GM19328 (cell line): ENCODE measurements around the gene RBM19.

Source experiments
- ATAC-seq: cut with Tn5 transposase; IDR thresholded peaks from one replicate; pipeline ENCODE4 v1.9.1; 2021; ENCODE audit warnings: mild to moderate bottlenecking, moderate library complexity; ENCODE audit not compliant: unreplicated experiment

Gene RBM19

DNA sequence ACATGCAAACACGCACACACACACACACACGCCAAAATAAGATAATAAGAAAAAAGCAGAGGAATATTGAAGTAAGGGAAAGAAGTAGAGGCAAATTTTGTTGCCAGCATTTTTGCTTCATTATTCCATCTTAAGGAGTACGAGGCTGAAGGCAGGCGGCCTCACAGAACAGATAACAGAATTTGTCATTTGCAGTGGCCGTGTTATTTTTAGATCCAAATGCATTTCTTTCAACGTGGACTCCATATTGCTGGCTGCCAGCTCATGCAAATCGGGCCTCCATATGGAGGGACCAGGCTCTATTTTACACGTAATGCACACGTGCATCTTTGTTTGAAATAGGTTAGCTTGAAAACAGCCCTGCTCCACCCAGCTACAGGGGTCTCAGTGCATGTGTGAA, 172.9 kb downstream of the RBM19 start:
- ATAC-seq = no peak

DNA sequence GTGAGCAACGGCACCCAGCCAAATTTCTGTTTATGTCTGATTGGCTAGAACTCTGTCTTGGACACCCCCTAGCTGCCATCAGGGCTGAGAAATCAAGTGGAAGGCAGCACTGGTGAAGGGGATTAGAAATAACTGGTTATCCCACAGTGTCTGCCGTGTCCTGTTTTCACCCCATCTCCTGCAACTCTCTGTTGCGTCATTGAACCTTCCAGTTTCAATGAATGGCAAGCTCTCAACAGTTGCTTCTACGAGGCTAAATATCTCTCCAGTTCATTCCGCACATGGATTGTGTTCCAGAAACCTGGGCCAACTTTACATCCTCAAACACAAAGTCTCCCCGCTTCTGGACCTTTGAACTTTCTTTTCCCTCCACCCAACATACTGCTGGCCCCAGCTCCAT, 173.7 kb downstream of the RBM19 start:
- ATAC-seq = no peak

DNA sequence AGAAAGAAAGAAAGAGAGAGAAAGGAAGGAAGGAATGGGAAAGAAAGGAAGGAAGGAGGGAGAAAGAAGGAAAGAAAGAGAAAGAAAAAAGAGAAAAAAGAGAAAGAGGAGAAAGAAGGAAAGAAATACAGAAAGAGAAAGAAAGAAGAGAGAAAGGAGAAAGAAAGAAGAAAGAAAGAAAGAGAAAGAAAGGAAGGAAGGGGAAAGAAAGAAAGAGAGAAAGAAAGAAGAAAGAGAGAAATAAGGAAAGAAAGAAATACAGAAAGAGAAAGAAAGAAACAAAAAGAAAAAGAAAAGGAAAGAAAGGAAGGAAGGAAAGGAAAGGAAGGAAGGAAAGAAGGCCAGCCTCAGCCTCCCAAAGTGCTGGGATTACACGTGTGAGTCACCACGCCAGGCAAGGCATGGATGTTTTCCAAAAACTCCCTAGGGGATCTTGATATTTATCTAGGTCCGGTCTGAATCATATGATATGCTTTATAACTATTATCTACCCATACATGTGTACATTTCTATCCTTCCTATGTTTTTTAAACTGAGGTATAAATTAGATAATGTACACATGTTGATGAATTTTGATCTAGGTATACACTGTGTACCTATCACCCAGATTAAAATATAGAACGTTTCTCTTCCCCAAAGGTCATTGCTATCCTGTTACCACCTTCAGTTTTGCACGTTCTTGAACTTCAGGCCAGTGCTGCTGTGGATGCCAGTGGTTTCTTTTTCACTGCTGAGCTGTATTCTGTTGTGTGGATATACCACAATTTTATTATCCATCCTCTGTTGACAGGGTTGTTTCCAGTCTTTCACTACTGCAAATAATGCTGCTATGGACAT, 177.9 kb downstream of the RBM19 start:
- ATAC-seq = no peak

DNA sequence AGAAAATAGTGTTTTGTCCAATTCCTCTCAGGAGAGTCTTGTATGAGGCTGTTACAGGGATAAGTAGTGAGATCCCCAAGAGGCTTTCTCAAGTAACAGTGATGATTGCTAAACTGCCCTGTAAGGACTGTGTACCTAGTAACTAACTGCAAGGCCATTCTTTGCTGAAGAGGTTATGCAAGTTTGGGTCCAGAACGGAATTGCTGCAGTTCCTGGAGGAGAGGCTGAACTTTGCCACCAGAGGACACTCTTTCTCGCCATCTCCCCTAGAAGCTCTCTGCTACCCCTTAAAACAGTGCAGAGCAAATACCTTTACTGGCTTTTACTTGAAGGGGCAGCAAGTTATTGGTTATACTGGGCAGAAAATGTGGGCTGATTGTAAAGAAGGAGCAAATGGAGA, 180.0 kb downstream of the RBM19 start:
- no peak for ATAC-seq

DNA sequence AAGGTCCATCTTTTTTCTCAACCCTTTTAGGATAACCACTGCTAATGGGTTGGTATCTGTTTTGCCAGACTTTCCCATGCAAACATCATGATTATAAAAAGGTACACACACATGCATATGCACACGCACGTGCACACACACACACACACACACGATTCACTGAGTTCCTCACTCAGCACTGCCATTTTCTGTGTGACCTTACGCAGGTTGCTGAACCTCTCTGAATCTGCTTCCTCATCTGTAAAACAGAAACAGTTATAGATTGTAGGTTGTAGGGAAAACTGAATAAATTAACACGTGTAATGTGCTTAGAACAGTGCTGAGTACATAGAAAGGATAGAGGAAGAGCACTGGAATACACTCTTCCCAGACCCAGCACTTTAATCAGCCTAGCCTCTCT, 182.3 kb downstream of the RBM19 start:
- ATAC-seq = no peak

DNA sequence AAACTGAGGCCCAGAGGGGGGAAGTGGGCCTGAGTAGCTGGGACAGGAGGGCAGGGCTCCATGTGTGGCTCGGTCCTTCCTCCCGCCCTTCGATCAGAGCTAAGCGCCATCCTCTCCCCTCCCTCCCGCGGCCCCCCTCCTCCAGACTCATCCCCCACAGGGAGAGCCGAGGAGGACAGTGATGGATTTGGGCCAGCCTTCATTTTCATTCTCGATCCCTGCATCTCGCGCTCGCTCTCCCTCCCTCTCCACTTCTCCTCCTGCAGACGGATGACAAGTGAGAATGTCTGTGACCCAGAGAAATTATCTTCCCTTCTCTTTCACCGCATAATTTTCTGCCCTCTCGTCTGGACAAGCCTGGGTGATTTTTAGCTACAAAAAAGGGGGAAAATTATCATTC, 183.3 kb downstream of the RBM19 start:
- ATAC-seq = no peak

DNA sequence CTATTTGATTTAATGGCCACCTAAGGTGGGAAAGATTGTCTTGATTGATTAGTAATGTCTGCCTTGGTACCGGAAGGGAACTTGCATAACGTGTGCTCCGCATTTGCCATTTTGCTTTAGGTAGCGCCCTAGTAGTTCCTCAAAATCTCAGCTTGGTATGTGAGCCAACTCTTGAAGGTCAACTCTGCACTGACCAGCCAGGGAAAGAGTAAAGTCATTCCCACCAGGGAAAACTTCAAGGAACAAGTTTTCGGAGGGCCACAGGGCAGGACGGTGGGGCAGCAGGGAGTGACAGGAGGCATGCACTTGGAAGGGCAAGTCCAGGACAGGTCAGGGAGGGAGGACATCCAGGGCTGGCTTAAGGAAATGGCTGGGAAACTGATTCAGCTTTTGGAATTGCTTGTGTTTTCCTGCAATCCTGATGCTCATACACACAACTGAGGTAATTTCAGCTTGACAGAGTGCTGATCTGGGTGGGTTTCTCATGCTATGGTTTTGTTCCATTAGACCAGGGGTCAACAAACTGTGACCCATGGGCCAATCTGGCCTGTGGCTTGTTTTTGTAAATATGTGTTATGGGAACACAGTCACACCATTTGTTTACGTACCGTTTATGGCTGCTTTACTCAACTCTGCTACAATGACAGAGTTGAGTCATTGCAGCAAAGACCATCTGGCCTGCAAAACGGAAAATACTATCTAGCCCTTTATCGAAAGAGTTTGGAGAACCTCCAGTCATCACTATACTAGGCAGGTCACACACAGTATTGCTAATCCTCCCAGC, 184.5 kb downstream of the RBM19 start:
- ATAC-seq = no peak

DNA sequence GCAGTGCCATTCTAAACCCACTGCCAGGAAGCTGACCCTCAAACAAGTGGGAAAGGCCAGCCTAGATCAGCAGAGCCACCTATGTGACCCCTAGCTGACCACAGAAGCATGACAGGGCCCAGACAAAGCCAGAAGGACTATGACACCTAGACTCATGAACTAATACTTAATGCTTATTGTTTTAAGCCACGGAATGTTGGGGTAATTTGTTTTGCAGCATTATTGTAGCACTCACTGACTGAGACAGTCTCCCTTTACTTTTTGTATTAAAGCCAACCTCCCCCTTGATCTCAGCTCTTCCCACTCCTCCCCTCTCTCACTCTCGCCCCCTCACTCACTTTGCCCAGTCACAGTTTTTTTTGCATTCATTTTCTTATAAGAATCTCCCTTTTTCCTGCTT, 186.4 kb downstream of the RBM19 start:
- ATAC-seq = no peak

DNA sequence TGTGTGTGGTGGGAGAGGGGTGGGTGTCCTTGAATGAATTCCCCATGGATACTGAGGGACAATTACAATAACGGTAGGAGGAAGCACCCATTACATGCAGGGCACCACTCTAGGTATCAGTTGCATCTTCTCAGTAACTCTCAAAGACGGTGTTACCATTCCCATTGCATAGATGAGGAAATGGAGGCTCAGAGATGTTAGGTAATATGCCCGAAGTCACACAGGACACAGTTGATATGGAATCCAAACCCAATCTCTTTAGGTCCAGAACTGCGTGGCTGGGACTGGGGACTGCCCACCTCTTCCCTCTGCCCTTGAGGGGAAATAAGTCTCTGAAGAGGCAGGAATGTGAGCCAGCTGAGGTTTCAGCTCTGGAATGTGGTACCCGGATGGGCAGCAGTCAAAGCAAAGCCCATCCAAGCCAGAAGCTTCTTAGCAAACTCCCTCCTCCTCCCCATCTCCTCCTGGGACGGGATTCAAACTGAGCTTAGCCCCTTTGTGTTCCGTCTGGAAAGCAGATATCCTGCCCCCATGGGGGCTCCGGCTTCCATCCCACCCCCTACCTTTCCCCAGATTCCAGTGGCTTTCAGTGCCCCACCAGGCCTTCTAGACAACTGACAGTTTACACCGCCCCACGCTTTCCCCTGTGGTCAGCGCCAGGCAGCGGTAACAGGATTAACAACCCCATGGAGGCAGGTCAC, 187.5 kb downstream of the RBM19 start:
- no peak for ATAC-seq

DNA sequence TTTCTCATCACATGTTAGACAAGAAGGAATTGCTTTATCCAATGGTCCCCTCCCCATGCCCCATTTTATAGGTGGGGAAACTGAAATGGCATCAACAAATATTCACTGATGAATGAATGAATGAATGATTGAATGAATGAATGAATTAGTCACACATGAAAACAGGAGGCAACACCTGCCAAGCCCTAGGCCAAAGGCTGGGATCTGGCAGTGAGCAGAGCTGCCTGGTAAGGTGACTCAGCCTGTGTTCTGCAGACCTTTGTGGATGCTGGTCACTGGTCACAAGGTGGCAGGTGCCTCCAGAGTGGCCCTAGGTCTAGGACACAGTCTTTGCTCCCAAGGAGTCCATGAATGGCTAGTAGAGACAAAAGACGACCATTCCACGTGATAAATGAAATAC, 188.4 kb downstream of the RBM19 start:
- no peak for ATAC-seq

DNA sequence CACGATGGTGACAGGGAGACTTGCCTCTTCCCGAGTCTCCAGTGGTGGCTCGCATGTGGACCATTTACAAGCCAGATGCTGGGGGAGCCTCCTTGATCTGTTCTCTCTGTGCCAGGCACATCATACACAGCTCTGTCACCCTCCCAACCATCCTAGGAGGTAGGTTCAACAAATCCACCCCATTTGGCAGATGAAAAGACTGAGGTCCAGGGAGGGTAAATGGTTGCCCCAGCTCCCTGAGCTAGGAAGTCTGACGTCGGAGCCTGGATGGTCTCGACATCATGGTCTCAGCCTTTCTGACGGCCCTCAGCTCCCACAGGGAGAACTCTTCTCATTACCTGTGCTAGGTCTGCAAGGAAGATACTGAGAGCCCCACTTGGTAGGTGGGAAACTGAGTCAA, 189.6 kb downstream of the RBM19 start:
- ATAC-seq = no peak

DNA sequence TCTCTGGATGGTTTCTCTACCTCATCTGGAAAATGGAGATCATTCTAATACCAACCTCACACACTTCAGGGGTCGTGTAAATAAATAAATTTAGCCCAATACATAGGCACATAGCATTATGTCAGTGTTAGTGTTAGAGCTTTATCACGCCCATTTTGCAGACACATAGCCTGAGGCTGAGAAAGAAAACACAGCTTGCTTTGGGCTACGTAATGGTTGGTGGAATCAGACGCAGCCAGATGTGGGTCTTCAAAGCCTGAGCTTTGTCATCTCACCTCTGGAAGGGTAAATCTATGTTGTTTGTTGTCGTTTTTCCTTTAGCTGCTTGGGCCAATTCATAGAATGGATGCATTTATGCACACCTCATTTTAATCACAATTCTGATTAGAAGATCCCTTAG, 191.6 kb downstream of the RBM19 start:
- no peak for ATAC-seq

DNA sequence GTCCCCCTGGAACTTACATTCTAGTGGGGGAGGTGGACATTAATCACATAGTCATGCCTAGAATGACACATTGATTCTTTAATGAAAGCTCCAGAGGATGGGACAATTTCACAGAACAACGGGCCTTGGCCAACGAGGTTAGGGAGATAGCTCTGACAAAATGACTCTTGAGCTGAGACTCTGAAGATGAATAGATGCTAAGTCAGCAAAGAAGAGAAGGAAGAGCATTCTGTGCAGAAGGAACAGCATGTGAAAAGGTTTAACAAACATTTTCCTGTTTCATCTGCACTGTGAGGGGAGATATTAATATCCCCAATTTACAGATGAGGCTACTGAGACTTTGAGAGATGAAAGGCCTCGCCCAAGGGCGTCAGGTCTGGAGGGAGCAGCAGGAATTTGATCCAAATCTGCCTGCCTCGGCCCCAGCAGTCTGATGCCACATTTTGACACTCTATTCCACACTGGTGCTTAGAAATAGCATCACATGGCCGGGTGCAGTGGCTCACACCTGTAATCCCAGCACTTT, 193.6 kb downstream of the RBM19 start:
- no peak for ATAC-seq

DNA sequence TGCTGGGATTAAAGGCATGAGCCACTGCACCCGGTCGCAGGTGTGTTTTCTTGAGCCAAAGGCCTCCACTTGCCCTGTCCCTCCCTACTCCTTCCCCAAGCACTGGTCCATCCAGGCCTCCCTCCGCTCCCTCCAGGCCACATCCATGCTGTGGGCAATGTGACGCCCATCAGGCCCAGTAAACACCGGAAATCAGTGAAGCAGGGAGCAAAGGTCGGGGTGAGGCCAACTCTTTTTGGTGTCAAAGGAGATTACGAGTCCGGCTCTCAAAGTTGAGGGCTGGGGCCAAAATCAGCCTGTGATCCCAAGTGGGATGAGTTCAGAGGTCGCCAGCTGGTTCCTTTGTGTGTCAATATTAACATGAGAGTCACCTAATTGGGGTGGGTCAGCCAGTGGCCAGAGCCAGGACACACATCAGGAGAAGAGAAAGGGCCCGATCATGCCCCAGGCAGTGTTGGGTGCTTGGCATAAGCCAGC, 195.7 kb downstream of the RBM19 start:
- no peak for ATAC-seq

DNA sequence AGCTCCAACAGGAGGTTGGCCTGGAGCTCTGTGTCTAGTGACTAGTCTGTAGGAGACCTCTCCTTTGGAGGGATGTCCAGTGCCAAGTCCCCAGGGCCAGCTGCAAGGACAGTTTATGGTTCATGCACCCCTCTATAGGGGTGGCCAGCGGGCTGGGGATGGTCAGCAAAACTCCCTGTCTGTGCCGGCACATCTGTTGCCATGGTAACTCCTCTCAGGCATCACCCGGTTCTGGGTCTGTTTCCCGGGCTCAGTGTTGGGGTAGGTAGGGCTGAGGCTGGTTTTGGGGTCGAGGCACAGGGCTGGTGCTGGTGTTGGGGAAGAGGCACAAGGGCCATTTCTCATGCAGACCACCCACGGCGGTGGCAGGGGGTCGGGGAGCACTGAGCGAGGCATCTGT, 196.8 kb downstream of the RBM19 start:
- no peak for ATAC-seq

DNA sequence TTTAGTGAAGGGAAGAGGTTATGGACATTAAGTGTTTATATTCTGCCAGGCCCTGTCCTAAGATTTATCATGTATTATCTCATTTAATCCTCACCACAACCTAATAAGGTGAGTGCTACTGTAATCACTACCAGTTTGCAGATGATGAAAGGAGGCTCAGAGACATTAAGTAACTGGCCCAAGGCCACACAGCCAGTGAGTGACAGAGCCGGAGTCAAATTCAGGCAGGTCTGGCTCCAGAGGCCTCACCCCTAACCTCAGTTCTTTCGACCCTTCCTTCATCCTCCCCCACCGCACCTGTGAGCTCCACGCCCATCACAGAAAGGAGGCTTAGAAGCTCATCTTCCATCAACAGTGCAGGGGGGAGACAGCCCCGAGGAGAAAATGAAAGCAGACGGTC, 197.3 kb downstream of the RBM19 start:
- ATAC-seq = no peak

DNA sequence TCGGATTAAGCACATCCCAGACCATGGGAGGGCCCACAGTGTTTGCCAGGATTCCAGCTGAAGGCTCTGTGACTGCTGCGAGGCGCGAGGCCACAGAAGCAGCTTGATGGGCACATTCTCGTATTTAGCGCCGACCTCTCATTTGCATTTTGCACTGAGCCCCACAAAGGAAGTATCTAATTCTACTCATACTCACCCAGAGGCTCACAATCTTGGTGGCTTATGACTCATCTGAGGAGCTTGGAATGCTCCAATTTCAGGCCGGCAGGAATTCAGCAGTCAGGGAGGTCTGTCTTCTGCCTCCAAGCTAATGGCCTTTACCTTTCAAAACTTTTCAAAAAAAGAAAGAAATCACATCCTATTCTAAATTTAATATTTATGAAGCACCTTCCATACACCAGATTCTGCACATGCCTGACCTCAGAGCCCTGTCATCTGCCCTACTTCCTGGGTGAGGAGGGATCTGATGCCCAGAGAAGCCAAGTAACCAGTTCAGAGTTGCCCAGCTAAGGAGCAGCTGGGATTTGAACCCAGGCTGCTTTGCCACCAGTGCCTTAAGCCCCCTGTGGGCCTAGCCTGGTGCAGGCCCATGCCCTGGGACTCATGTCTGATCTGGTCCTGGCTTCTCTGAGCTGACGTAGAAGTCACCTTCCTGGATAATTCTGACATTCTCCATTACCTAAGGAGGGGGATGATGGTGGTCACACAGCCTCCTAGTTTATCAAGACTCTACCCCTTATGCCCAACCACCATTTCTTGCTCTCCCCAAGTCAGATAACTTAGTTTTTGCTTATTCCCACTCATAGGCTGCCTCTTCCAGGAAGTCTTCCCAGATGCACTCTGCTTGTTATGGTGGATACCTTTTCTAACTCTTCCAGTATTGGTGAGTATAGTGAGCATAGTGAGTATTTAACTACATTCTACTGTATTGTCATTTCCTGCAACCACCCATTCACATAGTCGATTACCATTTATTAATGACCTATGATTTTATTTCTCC, 198.9 kb downstream of the RBM19 start:
- no peak for ATAC-seq
